ENCODE results near the gene GNGT1. TPM values are rescaled to one million over a fixed set of nuclear protein-coding genes. Genes with fewer than 3 reads are reported as not detected.
A peak's percentile ranks its signal among the peaks of the same experiment; 100 is the strongest.

GNGT1 gene
- total and polyA plus RNA-seq, 2 of the 13 experiments (the other 11 are each of a cell fraction or from before 2014, with no cell fraction given), result not detected

DNA sequence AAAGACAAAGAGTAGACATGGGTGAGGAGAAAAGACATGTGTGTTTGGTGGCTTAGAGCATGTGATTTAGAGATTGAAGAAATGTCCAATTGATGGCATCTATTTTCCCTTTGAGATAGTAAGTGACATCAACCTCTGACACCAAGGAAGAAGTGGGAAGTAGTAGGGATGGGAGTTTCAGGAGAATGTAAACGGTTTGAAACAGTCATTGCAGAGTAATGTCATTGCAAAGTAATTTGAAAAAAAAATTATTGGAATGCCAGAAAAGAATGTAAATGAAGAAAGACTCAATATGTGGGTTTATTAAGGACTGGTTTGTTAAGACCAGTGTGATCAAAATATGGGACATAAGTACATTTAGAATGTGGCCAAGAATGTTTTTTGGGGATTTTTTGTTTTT lies 41.7 kb downstream of the GNGT1 start (continued):
- no peak for TF ChIP-seq ZFP36L1 (CRISPR knock-in tag; IDR thresholded peaks at IDR 0.05)

GRCh38 chr7:93948873-93949272 lies 42.5 kb downstream of the GNGT1 start:
- Histone ChIP-seq H2AFZ (ENCODE audit: low read length) (no peak overlapping the region), H3K36me3 (replicated peaks in 1 of 2; ENCODE audit: control insufficient read depth in 1 of 2, insufficient read depth in 2 of 2, low read length in 2 of 2) (no peaks in the 10 kb centered on the region), H3K9ac (ENCODE audit: insufficient read depth, low read depth, low read length) (no peak overlapping the region), H3K79me2 (ENCODE audit: insufficient read depth, low read length) (no peaks in the 10 kb centered on the region), H4K20me1 (ENCODE audit: insufficient read depth, low read length) (no peaks in the 10 kb centered on the region), H3K4me3 (replicated peaks in 1 of 3; ENCODE audit: insufficient read depth in 1 of 3, low read depth in 2 of 3, low read length in 3 of 3) (no peak overlapping the region), H3K9me3 (ENCODE audit: low read length) (no peaks in the 10 kb centered on the region), H3K4me2 (ENCODE audit: low read depth, low read length) (no peak overlapping the region), H3K4me1 (ENCODE audit: insufficient read depth, low read length) (no peaks in the 10 kb centered on the region), H3K27me3 (ENCODE audit: control insufficient read depth in 1 of 2, insufficient read depth in 2 of 2, low read length in 2 of 2) (no peaks in the 10 kb centered on the region), H3K27ac (ENCODE audit: extremely low read length, insufficient read depth, low read length) (no peak overlapping the region)
- peak; percentile 59 for TF ChIP-seq PCBP2 (optimal IDR thresholded peaks at IDR 0.05; ENCODE audit: low read depth, low read length, poor library complexity, severe bottlenecking)
- TF ChIP-seq ZNF629 (CRISPR knock-in tag; conservative IDR thresholded peaks at IDR 0.05), result no peak
- no peak for TF ChIP-seq TBX2 (CRISPR knock-in tag; IDR thresholded peaks at IDR 0.05; ENCODE audit: borderline replicate concordance)
- peak; percentile 34 for TF ChIP-seq HNRNPK (IDR thresholded peaks at IDR 0.05; ENCODE audit: low read depth, low read length, poor library complexity, severe bottlenecking)
- FAIRE-seq (no peak), DNase-seq (ENCODE audit: low spot score) (no peak), ATAC-seq (no peak)
- no TSS peak for BruUV-seq (replicated peaks)
- intact Hi-C loops (cut with micrococcal nuclease; ENCODE audit: unreplicated experiment), result no loop called here
- whole genome bisulfite sequencing (ENCODE audit: low lambda C conversion rate), result 0% methylated on average over 2 of the region's 2 CpGs
- in situ Hi-C loops (cut with HindIII; ENCODE audit: extremely low pct_ligation_motif_present, low pct_unique_long_range_greater_than_20kb), result no loop called here
- POLR2A ChIA-PET, result no interaction called here
- CTCF ChIA-PET (ENCODE audit: low intra/inter-chr PET ratio, low total read pairs), result no interaction called here

DNA sequence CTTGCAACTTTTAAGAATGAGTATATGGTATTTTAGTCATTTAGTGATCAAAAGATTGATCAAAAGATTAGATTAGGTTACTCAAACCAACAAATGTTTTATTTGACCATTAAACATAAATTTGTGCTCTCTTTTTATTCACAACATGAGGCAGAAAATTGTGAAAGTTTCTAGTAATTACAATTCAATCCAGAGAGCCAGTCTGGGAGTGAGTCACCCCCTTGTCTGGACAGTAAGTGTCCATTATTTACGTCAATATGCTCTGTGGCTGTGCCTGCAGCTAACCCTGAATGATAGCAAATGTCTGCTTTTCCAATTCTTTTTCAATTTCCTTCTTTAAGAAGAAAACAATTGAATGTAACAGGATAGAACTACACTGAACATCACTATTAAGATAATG lies 43.1 kb downstream of the GNGT1 start:
- CTCF ChIA-PET (ENCODE audit: low intra/inter-chr PET ratio, low total read pairs), result no interaction called here
- FAIRE-seq, result no peak

More for the DNA sequence above, 43.1 kb downstream of the GNGT1 start:
- no peak overlapping the region for H3K4me2 ChIP-seq (ENCODE audit: low read depth, low read length)
- intact Hi-C loops (cut with micrococcal nuclease; ENCODE audit: unreplicated experiment), result no loop called here
- no peaks in the 10 kb centered on the region for H3K36me3 ChIP-seq (replicated peaks in 1 of 2; ENCODE audit: control insufficient read depth in 1 of 2, insufficient read depth in 2 of 2, low read length in 2 of 2)
- no peak overlapping the region for H3K4me3 ChIP-seq (replicated peaks in 1 of 3; ENCODE audit: insufficient read depth in 1 of 3, low read depth in 2 of 3, low read length in 3 of 3)
- H4K20me1 ChIP-seq (ENCODE audit: insufficient read depth, low read length), result no peaks in the 10 kb centered on the region
- no peaks in the 10 kb centered on the region for H3K27me3 ChIP-seq (ENCODE audit: control insufficient read depth in 1 of 2, insufficient read depth in 2 of 2, low read length in 2 of 2)
- ATAC-seq (no peak), DNase-seq (ENCODE audit: low spot score) (no peak)
- POLR2A ChIA-PET, result no interaction called here
- H3K79me2 ChIP-seq (ENCODE audit: insufficient read depth, low read length), result no peaks in the 10 kb centered on the region
- 0% methylated on average over 1 of the region's 1 CpG for WGBS (ENCODE audit: low lambda C conversion rate)
- no peak overlapping the region for H3K27ac ChIP-seq (ENCODE audit: extremely low read length, insufficient read depth, low read length)
- in situ Hi-C loops (cut with HindIII; ENCODE audit: extremely low pct_ligation_motif_present, low pct_unique_long_range_greater_than_20kb), result no loop called here
- no TSS peak for BruUV-seq (replicated peaks)
- H3K9me3 ChIP-seq (ENCODE audit: low read length), result no peaks in the 10 kb centered on the region
- no peak overlapping the region for H3K9ac ChIP-seq (ENCODE audit: insufficient read depth, low read depth, low read length)
- H2AFZ ChIP-seq (ENCODE audit: low read length), result no peak overlapping the region
- no peaks in the 10 kb centered on the region for H3K4me1 ChIP-seq (ENCODE audit: insufficient read depth, low read length)
- TF ChIP-seq ZEB1 (IDR thresholded peaks at IDR 0.05; ENCODE audit: insufficient replicate concordance, low read depth) (no peak), ZNF775 (CRISPR knock-in tag; IDR thresholded peaks at IDR 0.05; ENCODE audit: borderline replicate concordance) (no peak), MXD3 (CRISPR knock-in tag; IDR thresholded peaks at IDR 0.05) (no peak)
- TF ChIP-seq, protein P1, sequence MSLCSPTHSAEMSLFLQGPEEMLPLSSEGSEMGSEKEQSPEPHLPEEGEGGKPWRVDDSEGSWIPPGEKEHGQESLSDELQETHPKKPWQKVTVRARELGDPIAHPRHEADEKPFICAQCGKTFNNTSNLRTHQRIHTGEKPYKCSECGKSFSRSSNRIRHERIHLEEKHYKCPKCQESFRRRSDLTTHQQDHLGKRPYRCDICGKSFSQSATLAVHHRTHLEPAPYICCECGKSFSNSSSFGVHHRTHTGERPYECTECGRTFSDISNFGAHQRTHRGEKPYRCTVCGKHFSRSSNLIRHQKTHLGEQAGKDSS (CRISPR knock-in tag; IDR thresholded peaks at IDR 0.05; ENCODE audit: borderline replicate concordance, low read depth), result no peak

All from HepG2 (cell line).